ENCODE data around the gene TMEM187.

TMEM187 gene

DNA sequence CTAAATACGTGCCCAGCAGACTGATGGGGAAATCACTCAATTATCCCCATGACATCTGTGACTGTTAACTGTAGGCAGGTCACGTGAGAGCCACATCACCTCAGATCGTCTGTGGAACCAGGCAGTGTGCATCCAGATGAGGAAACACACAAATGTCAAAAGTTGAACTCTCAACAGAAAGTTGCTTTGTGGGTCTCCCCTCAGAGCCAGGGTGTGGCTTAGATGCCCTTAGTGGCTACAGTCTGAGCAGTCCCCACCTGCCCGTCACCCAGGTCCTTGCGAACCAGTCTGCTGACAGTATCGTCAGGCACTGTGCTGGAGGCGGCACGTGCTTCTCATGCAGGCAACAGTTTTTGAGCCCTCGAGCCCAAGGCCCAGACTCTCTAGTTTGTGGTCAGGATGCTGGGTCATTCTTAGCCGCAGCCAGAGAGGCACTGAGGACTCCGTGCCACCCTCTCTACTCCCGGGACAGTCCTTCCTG, 10.8 kb downstream of the TMEM187 start:
- DNase-seq (ENCODE audit: low spot score): no peak
- Histone ChIP-seq H3K27ac (no peak overlapping the region), H3K4me3 (no peak overlapping the region)
- TF ChIP-seq, protein P1, sequence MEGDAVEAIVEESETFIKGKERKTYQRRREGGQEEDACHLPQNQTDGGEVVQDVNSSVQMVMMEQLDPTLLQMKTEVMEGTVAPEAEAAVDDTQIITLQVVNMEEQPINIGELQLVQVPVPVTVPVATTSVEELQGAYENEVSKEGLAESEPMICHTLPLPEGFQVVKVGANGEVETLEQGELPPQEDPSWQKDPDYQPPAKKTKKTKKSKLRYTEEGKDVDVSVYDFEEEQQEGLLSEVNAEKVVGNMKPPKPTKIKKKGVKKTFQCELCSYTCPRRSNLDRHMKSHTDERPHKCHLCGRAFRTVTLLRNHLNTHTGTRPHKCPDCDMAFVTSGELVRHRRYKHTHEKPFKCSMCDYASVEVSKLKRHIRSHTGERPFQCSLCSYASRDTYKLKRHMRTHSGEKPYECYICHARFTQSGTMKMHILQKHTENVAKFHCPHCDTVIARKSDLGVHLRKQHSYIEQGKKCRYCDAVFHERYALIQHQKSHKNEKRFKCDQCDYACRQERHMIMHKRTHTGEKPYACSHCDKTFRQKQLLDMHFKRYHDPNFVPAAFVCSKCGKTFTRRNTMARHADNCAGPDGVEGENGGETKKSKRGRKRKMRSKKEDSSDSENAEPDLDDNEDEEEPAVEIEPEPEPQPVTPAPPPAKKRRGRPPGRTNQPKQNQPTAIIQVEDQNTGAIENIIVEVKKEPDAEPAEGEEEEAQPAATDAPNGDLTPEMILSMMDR (IDR thresholded peaks at IDR 0.05): no peak

DNA sequence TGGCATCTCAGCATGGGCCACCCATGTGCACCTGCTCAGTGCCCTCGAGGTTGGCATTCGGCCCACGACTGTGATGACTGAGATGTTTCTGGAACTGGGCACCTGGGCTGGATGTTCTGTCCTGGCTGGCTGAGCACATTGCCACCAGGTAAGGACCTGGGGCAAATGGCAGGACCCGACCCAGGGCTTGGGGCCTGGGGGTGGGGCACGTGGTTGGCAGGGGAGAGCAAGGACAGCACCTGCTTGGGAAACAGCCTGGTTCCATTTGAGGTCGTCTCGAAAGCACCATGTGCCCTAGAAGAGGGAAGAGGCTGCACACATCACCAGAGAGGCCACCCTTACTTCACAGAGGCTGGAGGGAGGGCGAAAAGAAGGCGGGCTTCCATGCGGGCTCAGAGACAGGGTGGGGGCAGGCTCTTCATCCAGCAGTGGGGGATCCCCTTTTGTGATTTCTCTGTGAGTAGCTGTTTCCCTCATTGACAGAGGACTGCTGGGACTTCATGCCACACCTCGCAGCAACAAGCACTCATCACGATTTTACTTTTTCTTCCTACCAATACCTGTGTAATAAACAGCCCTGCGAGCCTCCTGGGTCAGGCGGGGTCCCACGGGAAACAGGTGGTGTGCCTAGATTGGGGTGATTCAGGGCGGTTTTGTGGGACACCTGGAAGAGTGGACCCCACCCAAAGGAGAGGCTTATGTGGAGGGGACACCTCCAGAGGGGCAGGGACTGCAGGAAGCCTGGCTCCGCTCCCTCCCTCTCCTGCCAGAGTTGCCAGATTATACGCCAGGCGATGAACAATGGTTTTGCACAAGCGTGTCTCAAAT, 12.0 kb downstream of the TMEM187 start:
- TF ChIP-seq, protein P1 (IDR thresholded peaks at IDR 0.05): no peak
- no peak for DNase-seq (ENCODE audit: low spot score)
- no peak overlapping the region for H3K27ac ChIP-seq
- no peak overlapping the region for H3K4me3 ChIP-seq

DNA sequence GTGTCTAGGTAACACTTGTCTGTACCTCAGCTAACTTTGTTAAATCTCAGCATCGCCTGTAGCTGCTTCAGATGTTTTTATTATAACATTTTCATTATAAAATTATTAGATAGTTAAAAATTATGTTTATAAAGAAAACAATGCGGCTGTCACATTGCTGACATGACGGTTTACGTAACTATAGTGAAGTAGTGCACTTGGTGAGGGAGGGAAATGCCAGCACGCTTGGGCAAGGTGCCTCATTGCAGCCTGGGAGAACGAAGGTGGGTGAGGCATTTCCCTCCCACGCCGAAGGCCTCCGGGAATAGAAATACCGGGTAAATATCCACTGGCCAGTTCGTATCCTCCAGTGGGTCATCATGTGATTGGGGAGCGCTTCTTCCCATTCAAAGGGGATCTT, 15.9 kb downstream of the TMEM187 start:
- Histone ChIP-seq H3K27ac (no peak overlapping the region), H3K4me3 (no peak overlapping the region)
- TF ChIP-seq, protein P1 (IDR thresholded peaks at IDR 0.05): no peak
- DNase-seq (ENCODE audit: low spot score): no peak

DNA sequence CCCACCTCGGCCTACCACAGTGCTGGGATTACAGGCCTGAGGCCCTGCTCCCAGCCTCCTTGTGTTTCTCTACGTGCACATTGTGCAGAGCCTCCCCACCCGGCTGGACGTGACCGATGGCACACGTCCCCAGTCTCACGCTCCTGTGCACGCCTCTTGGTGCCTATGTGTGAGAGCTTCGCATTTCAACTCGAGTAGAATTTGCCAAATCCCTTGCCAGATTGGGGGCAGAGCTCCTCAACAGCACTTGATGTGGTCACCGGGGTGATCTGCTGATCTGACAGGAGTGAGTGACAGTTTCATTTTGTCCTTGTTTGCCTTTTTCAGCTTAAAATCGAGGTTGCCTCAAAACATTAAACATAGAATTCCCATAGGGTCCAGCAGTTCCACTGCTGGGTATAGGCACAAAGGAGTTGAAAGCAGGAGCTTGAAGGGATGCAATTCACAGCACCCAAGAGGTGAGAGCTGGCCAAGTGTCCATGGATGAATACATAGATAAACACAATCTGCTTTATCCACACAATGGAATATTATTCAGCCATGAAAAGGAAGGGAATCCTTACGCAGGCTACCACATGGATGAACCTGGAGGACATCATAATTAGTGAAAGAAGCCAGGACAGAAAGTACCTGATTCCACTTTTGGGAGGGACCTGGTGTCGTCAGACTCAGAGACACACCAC, 17.6 kb downstream of the TMEM187 start:
- no peak overlapping the region for H3K27ac ChIP-seq
- TF ChIP-seq, protein P1 (IDR thresholded peaks at IDR 0.05): no peak
- no peak for DNase-seq (ENCODE audit: low spot score)
- no peak overlapping the region for H3K4me3 ChIP-seq

DNA sequence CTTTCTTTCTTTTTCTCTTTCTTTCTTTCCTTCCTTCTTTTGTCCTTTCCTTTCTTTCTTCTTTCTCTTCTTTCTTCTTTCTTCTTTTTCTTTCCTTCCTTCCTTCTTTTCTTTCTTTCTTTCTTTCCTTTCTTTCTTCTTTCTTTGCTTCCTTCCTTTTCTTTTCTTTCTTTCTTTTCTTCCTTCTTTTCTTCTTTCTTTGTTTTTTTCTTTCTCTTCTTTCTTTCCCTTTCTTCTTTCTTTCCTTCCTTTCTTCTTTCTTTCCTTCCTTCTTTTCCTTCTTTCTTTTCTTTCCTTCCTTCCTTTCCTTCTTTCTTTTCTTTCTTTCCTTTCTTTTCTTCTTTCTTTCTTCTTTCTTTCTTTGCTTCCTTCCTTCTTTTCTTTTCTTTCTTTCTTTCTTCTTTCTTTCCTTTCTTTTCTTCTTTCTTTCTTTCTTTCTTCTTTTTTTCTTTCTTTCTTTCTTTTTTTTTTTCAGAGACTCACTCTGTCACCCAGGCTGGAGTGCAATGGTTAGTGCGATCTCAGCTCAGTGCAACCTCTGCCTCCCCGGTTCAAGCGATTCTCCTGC, 18.5 kb downstream of the TMEM187 start:
- DNase-seq (ENCODE audit: low spot score): no peak
- TF ChIP-seq, protein P1 (IDR thresholded peaks at IDR 0.05): no peak
- no peak overlapping the region for H3K4me3 ChIP-seq
- no peak overlapping the region for H3K27ac ChIP-seq

DNA sequence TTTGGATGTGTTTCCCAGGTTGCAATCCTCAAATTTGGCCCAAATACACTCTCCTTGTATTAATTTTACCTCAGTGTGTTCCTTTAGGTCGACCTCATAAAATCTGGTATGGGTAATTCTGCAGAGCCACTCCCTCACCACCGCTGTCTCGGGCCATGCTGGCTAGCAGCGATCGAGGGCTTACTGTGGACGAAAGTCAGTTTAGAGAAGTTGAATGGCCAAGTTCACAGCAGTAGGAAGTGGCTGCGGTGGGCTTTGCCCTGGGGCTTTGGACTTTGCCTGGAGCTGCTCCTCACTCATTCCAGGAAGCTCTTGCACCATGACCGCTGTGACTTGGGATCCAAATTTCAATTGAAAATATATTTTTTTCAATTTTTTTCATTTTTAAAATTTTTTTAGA, 19.6 kb downstream of the TMEM187 start:
- Histone ChIP-seq H3K27ac (no peak overlapping the region), H3K4me3 (no peak overlapping the region)
- TF ChIP-seq, protein P1 (IDR thresholded peaks at IDR 0.05): no peak
- no peak for DNase-seq (ENCODE audit: low spot score)
